ENCODE data around the gene OAF.

The OAF gene

GRCh38 chr11:120205596-120206161 is 5.2 kb upstream of the OAF start:
- DNase-seq = no peak

DNA sequence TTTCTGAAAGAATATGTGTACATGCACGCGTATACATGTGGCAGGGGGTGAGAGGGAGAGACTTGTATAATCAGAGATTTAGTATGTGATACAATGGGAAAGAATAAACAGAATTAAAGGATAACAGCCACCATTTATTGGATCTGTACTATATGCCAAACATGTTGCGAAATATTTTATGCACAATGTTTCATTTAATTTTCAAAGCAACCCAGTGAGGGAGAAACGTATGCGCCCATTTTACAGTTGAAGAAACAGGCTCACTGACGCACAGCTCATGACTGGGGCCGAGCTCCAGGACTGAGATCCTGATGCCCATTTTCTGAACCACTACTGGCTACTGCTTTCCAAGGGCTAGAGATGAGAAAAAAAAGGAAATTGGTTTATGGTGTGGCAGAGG is 3.3 kb upstream of the OAF start:
- no peak for DNase-seq

- DNase-seq = no peak
Observed at GRCh38 chr11:120208001-120208441, 2.8 kb upstream of the OAF start.

- DNase-seq = no peak
Observed at GRCh38 chr11:120208777-120209176, 2.1 kb upstream of the OAF start.

GRCh38 chr11:120209746-120210625 is 846 bp upstream of the OAF start:
- DNase-seq = no peak

GRCh38 chr11:120211522-120212258 is 858 bp downstream of the OAF start:
- no peak for DNase-seq

DNA sequence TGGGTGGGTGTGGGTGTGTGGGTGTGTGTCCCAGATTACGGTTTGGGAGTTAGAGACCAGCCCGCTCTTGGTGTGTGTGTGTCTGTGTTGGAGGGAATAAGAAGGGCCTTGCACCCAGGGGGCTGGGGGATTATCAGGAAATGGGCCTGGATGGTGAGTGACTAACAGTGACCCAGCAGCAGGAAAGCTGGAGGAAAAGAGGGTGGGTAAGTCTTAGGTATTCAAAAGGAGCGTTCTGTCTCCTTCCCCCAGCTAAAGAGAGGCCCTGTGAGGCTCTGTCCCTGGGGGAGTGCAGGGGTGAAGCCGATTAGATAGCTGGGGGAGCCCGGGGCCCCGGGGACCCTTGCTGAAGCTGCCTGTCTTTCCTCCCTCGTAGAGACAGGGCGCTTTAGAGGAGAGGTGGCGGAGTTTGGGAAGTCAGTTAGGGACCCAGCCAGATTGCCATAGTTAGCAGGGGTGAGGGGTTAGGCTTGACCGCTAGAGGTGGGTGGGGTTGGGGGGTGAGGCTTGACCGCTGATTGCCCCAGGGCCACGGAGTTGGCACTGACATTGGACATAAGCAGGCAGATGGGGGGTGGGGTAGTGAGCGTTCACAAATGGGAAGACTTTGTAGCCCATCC is 1.5 kb downstream of the OAF start:
- no peak for DNase-seq

- no peak for DNase-seq
Observed at GRCh38 chr11:120212926-120213325, 2.1 kb downstream of the OAF start.

- DNase-seq = no peak
Observed at GRCh38 chr11:120214581-120214980, 3.7 kb downstream of the OAF start.

GRCh38 chr11:120215634-120216033 is 4.8 kb downstream of the OAF start:
- no peak for DNase-seq

- no peak for DNase-seq
Observed at GRCh38 chr11:120216426-120217102, 5.7 kb downstream of the OAF start.

- DNase-seq = no peak
Observed at GRCh38 chr11:120217526-120217925, 6.7 kb downstream of the OAF start.

- no peak for DNase-seq
Observed at GRCh38 chr11:120217941-120218694, 7.3 kb downstream of the OAF start.

DNA sequence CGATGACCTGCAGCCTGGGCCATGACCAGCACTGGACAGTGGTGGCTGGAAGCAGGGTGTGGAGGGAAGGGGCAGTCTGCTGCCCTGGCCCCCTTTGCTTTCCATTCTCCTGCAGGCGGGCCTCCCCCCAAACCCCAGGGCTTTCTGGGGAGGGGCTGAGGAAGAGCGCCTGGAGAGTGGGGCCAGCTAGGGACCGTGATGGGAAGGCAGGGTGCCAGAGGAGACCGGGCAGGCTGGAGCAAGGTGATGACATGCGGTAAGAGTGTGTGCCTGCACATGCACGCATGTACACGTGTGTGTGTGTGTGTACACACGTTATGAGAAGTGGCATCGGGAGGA is 7.8 kb downstream of the OAF start:
- no peak for DNase-seq

DNA sequence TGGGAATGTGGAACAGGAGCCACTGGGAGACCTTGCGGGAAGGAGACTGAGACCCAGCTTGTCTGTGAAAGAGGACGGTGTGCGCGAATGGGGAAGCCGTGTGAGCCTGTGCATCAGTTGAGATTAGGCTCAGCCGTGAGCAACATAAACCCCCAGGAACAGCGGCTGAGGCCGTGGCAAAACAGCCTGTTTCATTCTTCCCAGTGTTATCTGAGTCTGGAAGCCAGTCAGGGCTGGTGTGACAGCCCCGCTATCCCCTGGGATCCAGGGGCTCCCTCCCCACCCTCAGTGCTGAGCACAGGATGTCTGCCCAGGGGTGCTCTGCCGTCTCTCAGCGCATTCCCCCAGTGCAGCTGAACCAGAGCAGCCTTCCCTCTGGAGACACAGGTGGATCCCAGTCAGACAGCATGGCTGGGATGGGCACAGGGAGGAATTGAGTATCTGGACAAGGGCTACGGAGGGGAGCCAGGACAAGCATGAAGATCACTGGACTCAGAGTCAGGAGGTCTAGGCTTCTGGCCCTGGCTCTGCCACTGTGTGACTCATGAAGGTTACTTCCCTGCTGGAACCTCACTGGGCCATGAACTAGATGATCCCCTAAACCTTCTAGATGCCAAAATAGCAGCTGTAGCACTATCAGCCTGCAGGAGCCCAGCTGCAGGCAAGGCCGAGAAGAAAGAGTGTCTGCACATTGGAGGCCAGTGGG is 8.6 kb downstream of the OAF start:
- DNase-seq = no peak

DNA sequence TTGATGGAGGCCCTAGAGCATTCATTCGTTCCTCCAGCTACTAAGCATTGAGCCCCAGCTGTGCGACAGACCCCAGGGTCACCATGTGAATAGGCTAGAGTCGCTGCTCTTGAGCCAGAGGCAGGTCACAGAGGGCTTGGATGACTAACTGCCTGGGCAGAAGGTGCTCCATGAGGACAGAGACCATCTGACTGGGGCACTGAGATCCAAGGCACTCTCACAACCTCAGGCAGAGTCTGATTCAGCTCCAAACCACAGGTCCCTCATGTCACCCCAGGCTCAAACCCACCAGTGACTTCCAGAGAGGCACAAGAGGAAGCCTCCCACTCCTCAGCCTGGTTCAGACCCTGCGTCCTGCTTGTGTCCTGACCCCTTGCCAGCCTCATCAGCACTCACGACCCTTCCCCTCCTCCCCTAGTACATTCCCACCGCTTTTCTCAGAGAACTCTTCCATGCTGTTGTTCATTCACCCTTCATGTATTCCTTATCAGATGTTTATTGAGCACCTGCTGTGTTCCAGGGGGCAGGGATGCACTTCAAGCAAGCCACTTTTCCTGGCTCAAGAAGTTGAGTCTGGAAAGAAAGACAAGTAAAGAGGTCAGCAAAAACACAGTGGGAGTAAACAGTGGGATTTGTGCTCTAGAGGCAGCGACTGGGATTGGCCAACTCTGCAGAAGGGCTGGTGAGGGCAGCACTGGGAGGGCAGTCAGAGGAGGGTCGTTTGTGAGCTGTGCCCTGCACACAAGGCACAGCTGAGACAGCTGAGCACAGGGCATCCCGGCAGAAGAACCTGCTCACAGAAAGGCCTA is 9.3 kb downstream of the OAF start:
- no peak for DNase-seq

DNA sequence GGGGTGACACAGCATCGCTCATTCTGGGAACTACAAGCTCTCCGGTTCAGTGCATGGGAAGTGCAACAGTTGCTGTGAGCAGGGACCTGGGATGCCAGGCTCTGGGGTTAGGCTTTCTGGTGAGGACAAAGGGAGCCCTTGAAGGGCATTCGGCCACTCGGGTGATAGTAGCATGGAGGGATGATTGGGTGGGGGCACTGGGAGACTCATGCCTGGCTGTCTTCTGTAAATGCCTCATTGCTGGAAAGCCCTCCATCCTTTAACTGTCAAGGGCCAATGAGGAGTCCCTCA is 9.9 kb downstream of the OAF start:
- DNase-seq = no peak

- no peak for DNase-seq
Observed at GRCh38 chr11:120221115-120221752, 10.4 kb downstream of the OAF start.

DNA sequence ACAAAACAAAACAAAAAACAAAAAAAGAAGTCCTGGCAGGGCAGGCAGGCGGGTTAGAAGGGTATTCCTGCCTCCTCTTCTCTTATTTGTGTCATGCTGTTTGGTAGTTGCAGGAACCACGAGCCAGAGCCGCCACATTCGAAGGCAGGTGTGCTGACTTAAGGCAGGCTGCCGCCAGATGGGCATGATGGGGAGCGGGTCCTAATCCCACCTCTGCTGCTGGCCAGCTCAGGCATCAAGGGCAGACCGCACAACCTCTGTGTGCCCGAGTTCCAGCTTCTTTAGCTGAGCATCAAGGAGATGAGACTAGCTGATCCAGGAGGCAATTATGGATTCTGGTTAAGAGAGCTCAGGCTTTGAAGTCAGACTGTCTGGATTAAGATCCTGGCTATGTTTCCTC is 12.1 kb downstream of the OAF start:
- no peak for DNase-seq

GRCh38 chr11:120223793-120224192 is 13.0 kb downstream of the OAF start:
- no peak for DNase-seq
